ENCODE results near the gene AGBL2. TPM values are rescaled to one million over a fixed set of nuclear protein-coding genes. Genes with fewer than 3 reads are reported as not detected.

The AGBL2 gene
- total and polyA plus RNA-seq, 2 of the 8 experiments (the other 6 are each of a cell fraction or from before 2014, with no cell fraction given): 2.1 to 6.5 TPM

GRCh38 chr11:47672283-47672730 is 42.9 kb downstream of the AGBL2 start:
- Histone ChIP-seq H2BK20ac (ENCODE audit: low read length) (no peak overlapping the region), H3K23ac (ENCODE audit: insufficient read length) (no peak overlapping the region), H4K8ac (ENCODE audit: extremely low read depth, insufficient read depth, low read length) (no peak overlapping the region), H3K79me1 (ENCODE audit: low read depth, low read length) (no peaks in the 10 kb centered on the region), H2AFZ (ENCODE audit: low read length) (no peak overlapping the region), H4K91ac (replicated peaks; ENCODE audit: insufficient read length, low read length) (no peak overlapping the region), H3K23me2 (ENCODE audit: low read depth, low read length) (no peaks in the 10 kb centered on the region), H3K4me2 (ENCODE audit: insufficient read depth in 1 of 2, low read depth in 2 of 2, low read length in 2 of 2) (no peak overlapping the region), H3K79me2 (ENCODE audit: control insufficient read depth in 1 of 2, insufficient read depth in 2 of 2, low read length in 2 of 2) (no peaks in the 10 kb centered on the region), H2BK15ac (ENCODE audit: low read length) (no peak overlapping the region), H2BK5ac (ENCODE audit: low read depth, low read length) (no peak overlapping the region), H2BK12ac (ENCODE audit: low read depth, low read length) (no peak overlapping the region), H2AK5ac (ENCODE audit: low read depth, low read length) (no peak overlapping the region), H3K27ac (ENCODE audit: low read depth, low read length) (no peak overlapping the region), H3K4ac (replicated peaks; ENCODE audit: insufficient read length, low read depth, low read length) (no peak overlapping the region), H3K18ac (ENCODE audit: extremely low read depth, low read length) (no peak overlapping the region), H3K36me3 (ENCODE audit: control insufficient read depth in 2 of 4, insufficient read depth in 4 of 4, low read length in 3 of 4) (no peaks in the 10 kb centered on the region), H4K20me1 (replicated peaks in 1 of 2; ENCODE audit: control insufficient read depth in 1 of 2, insufficient read depth in 2 of 2, low read length in 2 of 2) (no peaks in the 10 kb centered on the region), H3K9me3 (ENCODE audit: insufficient read depth in 2 of 2, low read depth in 1 of 2, low read length in 1 of 2) (no peaks in the 10 kb centered on the region), H3K27me3 (replicated peaks in 1 of 4; ENCODE audit: control insufficient read depth in 3 of 4, extremely low read depth in 1 of 4, insufficient read depth in 3 of 4, low read length in 3 of 4) (no peaks in the 10 kb centered on the region), H2BK120ac (replicated peaks; ENCODE audit: low read depth, low read length) (no peak overlapping the region), H3K14ac (ENCODE audit: insufficient read length) (no peak overlapping the region), H3K9ac (replicated peaks in 1 of 4; ENCODE audit: extremely low read depth in 1 of 4, low read depth in 3 of 4, low read length in 3 of 4) (no peak overlapping the region), H3K4me3 (ENCODE audit: extremely low read depth in 1 of 4, insufficient read depth in 2 of 4, low read depth in 3 of 4, low read length in 4 of 4) (no peak overlapping the region), H3K4me1 (replicated peaks in 1 of 4; ENCODE audit: control insufficient read depth in 3 of 4, insufficient read depth in 4 of 4, low read length in 3 of 4) (no peaks in the 10 kb centered on the region), H3K56ac (replicated peaks; ENCODE audit: insufficient read length, low read depth, low read length) (no peak overlapping the region), H4K5ac (ENCODE audit: insufficient read length, low read depth, low read length) (no peak overlapping the region)
- WGBS, 2 experiments (ENCODE audit: extremely low coverage in 1 of 2, insufficient coverage in 1 of 2, insufficient read length in 1 of 2, insufficient replicate concordance in 2 of 2, low coverage in 1 of 2, low lambda C conversion rate in 2 of 2, missing lambda C conversion rate in 1 of 2): 92% methylated on average over 5 of the region's 5 CpGs; no CpG with 5 or more reads in 1 of the 2 experiments
- DNase-seq (ENCODE audit: low read depth in 1 of 2, low spot score in 2 of 2): no peak
- no peak for FAIRE-seq
- ChIA-PET CTCF (ENCODE audit: partially characterized antibody) (interaction anchor here (1.2 kb wide), 1 partner anchor 8 kb away, joined by 4 read pairs; no protein-coding TSS in a partner anchor), POLR2A (ENCODE audit: partially characterized antibody) (interaction anchor here (1.1 kb wide), 1 partner anchor 15 kb away, joined by 4 read pairs; no protein-coding TSS in a partner anchor)
- TF ChIP-seq RBBP5 (IDR thresholded peaks at IDR 0.05; ENCODE audit: borderline replicate concordance, low read depth, low read length) (no peak), MAFK (IDR thresholded peaks at IDR 0.05; ENCODE audit: low read depth, low read length) (no peak), HDAC6 (IDR thresholded peaks at IDR 0.05; ENCODE audit: low read depth, low read length) (no peak), CHD2 (IDR thresholded peaks at IDR 0.05; ENCODE audit: low read length) (no peak), TBP (IDR thresholded peaks at IDR 0.05; ENCODE audit: low read depth, low read length) (no peak), GABPA (IDR thresholded peaks at IDR 0.05; ENCODE audit: borderline replicate concordance, insufficient read depth, low read length) (no peak), HDAC2 (IDR thresholded peaks at IDR 0.05; ENCODE audit: borderline replicate concordance in 1 of 2, low read depth in 2 of 2, low read length in 2 of 2) (no peak)
- TF ChIP-seq, protein P1, sequence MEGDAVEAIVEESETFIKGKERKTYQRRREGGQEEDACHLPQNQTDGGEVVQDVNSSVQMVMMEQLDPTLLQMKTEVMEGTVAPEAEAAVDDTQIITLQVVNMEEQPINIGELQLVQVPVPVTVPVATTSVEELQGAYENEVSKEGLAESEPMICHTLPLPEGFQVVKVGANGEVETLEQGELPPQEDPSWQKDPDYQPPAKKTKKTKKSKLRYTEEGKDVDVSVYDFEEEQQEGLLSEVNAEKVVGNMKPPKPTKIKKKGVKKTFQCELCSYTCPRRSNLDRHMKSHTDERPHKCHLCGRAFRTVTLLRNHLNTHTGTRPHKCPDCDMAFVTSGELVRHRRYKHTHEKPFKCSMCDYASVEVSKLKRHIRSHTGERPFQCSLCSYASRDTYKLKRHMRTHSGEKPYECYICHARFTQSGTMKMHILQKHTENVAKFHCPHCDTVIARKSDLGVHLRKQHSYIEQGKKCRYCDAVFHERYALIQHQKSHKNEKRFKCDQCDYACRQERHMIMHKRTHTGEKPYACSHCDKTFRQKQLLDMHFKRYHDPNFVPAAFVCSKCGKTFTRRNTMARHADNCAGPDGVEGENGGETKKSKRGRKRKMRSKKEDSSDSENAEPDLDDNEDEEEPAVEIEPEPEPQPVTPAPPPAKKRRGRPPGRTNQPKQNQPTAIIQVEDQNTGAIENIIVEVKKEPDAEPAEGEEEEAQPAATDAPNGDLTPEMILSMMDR (IDR thresholded peaks at IDR 0.05; ENCODE audit: control extremely low read depth in 1 of 3, insufficient read depth in 1 of 3, low read depth in 1 of 3, low read length in 3 of 3): no peak

Measured in H1 (cell line).